NCI-H774 (cell line): ENCODE results near the gene MERTK.
"Not testable (repeated sequence)": the region's sequence is repeated elsewhere in the genome, so short reads cannot be mapped to it uniquely, and the experiment has no call there.

Experiments
- DNase-seq: peaks from one replicate; lab custom pipeline; 2025; lab: John Stamatoyannopoulos, UW

The MERTK gene

GRCh38 chr2:112012556-112012955 lies 114.1 kb downstream of the MERTK start:
- no peak for DNase-seq

DNA sequence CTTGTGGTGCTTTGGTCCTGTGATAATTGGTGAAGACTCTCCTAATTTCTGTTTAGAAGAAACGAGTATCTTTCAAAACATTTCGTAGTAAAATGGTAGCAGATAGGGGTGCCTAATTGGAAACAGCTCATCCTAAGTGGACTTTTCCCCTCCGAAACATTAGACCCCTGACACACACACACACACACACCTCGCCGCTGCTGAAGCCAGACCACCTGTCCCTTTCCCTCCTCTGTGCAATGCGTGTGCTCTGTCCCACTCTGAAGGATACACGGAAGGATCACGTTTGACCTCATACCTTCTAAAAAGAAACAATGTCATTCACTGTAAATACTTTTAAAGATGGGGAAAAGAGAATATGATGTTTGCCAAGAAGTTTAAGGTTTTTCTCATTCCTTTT lies 120.4 kb downstream of the MERTK start:
- DNase-seq, result no peak

DNA sequence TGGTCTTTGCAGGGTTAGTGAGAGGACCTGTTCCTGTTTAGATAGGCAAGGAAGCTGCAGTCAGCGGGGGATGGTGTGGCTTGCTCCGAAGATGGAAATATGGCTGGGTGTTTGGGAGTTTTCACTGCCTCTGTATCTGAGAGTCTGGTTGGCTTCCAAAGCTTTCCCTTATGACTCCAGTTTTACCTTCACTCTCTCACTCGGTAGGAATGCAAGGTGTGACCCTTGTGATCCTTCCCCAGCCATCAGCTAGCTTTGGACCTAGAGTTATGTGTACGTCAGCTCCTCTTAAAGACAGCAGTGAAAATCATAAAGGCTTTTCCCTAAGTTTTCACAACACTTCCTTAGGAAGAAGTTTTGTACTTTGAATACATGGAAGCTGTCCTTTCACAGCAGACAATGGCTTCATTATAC lies 121.2 kb downstream of the MERTK start:
- no peak for DNase-seq

GRCh38 chr2:112020561-112020960 lies 122.2 kb downstream of the MERTK start:
- DNase-seq, result no peak

GRCh38 chr2:112021290-112021689 lies 122.9 kb downstream of the MERTK start:
- DNase-seq, result no peak

DNA sequence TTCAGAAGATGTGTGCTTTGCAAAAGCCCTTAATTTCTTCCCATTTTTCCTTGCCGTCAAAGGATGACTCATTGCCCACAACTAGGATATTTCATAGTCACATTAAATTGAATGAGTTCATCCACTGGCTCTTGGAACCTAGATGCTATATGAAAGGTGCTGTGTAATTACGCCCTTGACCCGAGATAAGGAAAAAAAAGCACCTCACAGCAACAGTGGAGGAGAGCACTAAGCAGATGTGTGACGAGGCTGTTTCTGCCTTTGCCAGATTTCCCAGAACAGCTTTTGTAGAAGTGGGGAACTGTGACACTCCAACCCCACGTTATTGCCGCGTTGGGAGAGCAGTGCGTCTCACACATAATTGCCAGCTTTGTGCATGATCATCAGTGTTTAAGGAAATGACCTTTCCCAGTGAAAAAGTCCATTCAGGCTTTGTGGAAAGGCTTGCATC lies 123.4 kb downstream of the MERTK start:
- no peak for DNase-seq

GRCh38 chr2:112023707-112024106 lies 125.3 kb downstream of the MERTK start:
- no peak for DNase-seq

- no peak for DNase-seq
These were observed 125.8 kb downstream of the MERTK start for GRCh38 chr2:112024231-112024630.

DNA sequence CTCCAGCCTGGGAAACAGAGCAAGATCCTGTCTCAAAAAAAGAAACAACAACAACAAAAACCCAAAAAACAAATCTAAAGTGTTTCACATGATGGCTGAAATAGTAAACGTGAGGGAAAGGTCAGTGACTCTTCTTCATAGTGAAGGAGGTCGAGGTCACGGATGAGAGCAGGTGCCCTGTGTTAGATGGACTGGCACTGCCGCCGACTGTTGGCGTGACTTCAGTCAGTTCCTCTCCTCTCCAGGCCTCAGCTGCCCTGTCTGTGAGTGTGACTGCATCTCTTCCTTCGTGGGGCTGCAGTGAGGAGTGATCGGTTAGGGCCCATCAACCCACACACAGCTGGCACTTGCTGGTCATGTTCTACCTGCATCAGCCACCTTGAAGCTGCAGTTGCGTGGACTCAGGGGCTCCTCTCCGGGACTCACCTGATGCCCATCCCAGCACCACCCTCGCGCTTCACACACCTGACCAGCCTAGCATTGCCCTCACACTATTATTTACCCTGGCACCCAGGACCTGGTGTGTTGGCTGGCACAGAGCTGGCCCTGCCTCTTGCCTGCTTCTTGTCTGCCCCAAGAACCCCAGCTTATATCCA lies 126.6 kb downstream of the MERTK start:
- no peak for DNase-seq

- peak; percentile 7 for DNase-seq
These were observed 128.1 kb downstream of the MERTK start for GRCh38 chr2:112026509-112026908.

- DNase-seq, result no peak
These were observed 129.4 kb downstream of the MERTK start for GRCh38 chr2:112027767-112028166.

DNA sequence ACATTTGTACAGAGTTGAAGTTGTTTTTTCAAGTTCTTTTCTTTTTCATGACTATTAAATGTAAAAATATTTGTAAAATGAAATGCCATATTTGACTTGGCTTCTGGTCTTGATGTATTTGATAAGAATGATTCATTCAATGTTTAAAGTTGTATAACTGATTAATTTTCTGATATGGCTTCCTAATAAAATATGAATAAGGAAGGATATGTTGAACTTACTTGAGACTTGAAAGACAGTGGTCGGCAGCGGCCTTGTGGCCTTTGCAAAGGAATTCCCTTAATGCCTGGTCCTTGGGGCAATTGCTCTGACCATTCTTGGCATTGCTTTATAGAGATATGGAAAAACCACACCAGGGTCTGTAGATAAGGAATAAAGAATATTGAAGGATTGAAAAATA lies 130.8 kb downstream of the MERTK start:
- no peak for DNase-seq

- DNase-seq, result no peak
These were observed 133.2 kb downstream of the MERTK start for GRCh38 chr2:112031473-112032223.

DNA sequence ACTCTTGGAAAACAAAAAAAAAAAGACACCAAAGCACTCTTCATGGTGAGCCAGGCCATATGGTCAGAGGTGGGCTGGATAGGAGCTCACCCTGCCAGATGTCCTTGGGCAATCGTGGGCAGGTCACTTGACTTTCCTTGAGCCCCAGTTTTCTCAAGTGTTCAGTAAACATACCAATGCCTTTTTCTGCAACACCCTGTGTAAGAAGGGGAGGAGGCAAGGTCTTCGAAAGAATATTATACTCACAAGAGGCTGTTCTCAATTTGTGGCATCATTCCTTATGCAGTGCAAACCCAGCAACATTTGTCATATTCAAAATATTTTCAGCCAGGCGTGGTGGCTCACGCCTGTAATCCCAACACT lies 133.8 kb downstream of the MERTK start:
- DNase-seq, result no peak

DNA sequence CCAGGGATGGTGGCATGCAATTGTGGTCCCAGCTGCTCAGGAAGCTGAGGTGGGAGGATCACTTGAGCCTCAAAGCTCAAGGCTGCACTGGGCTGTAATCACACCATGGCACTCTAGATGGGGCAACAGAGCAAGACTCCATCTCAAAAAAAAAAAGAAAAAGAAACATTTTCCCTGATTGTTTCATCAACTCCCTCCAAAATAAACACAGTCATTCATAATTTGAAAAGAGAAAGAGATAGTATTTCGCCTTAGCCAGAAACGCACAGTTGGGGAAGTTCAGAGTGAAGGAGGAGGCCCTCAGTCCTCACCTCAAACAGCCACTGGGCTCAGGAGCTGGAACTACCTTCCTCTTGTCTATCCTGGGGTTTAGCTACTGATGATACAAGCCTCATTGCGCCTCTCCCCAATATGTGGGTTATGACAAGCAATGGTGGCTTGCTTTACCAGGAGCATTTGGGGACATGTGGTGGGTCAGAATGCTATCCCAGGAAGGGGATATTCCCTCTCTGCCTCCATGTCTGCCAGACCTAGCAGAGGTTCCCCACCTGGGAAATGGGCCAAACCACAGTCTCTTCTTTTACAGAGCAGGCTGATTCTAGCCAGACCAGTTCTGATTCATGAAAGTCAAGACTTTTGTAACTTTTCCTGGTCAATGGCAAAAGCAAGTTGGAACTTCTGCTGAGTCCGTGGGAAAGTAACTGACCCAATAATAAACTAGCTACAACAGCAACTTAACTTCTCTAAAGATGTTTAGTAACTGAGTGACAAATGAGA lies 134.5 kb downstream of the MERTK start:
- no peak for DNase-seq

GRCh38 chr2:112033600-112033999 lies 135.2 kb downstream of the MERTK start:
- DNase-seq, result no peak

DNA sequence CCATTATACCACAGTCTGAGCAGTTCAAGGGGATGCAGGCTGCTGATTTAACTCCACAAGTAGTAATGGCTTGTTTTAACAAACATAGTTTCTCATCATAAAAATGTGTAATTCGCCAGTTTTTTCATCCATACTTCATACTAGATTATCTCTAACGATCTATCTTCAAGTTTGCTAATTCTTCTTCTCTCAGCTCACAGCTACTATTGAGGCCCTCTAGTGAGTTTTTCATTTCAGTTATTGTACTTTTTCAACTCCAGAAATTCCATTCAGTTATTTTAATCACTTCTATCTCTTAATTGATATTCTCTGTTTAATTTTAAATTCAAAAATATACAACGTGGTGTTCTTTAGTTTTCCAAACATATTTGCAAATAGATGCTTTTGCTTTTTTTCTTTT lies 136.5 kb downstream of the MERTK start:
- DNase-seq, result no peak

DNA sequence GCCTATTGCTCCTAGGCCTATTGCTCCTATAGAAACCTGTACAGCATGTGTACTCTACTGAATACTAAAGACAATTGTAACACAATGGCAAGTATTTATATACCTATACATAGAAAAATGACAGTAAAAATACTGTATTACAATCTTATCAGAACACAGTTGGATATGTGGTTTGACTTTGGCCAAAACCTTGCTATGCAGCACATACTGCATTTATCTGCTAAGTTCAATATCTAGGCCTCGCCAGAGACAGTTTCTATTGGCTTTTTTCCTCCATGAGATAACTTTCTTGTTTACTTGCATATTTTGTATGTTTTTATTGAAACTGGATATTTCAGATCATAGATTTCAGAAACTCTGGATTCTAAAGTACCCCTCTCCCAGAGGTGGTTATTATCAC lies 137.4 kb downstream of the MERTK start:
- no peak for DNase-seq

DNA sequence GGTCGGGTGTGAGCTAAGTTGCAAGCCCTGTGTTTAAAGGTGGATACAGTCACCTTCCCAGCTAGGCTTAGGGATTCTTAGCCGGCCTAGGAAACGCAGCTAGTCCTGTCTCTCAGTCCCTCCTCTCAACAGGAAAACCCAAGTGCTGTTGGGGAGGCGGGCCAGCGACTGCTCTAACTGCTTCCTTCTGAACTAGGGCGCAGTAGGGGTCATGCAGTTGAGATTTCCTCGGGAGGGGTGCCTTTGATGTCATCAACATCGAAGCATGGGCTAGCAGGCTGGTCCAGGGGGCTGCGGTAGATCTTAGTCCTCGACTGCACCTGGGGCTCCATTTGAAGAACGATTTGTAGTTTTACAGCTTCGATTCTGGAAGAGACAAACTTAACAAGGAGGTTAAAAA lies 141.1 kb downstream of the MERTK start:
- DNase-seq, result not testable (repeated sequence)

GRCh38 chr2:112040066-112040465 lies 141.7 kb downstream of the MERTK start:
- not testable (repeated sequence) for DNase-seq

DNA sequence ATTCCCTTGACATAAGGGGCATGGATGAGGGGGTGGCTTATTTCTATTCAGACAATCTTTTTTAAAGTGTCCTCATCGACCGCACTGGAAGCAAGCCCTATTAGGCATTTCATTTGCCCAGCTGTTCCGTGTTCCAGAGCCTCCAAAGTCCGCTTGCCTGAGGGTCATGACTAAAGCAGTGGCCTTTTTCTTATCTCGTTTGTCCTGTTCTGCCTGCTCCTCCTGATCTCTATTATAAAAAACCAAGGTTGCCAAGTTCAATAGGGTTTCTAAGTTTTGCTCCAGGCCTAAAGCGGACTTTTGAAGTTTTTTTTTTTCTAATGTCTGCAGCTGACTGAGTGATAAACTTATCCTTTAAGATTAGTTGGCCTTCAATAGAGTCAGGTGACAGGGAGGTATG lies 143.1 kb downstream of the MERTK start:
- DNase-seq, result not testable (repeated sequence)

GRCh38 chr2:112045446-112046014 lies 147.1 kb downstream of the MERTK start:
- no peak for DNase-seq

DNA sequence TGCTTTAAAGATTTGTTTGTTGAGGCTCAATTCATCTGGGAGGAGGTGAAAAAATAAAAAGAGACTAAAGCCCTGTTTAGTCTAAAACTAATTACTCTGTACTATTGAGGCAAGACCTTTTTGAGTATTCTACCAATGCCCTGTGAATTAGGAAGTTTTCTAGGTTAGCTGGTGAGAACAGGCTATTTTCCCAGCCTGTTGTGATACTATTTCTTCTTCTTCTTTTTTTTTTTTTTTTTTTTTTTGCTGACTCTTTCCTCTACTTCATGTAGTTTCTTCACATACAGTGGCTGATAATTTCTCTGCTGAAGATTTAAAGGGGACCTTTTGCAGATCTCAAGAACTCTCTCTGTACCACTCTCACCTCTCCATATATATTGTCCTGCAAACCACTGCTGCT lies 147.8 kb downstream of the MERTK start:
- no peak for DNase-seq
